Activated effector memory CD4-positive, alpha-beta T cell treated with anti-CD3 and anti-CD28 coated beads, Interleukin-2, amount 50 U/mL, for 16 hours (primary cell): ENCODE measurements around the gene PVALEF.

Source experiments
- DNase-seq: peaks from one replicate; pipeline ENCODE4 v3.0.0-alpha.2; 2020

PVALEF gene

GRCh38 chr17:81163051-81163695 is 2.1 kb upstream of the PVALEF start:
- no peak for DNase-seq

- DNase-seq: no peak
Measured at GRCh38 chr17:81163703-81164370, 1.5 kb upstream of the PVALEF start.

- DNase-seq: no peak
Measured at GRCh38 chr17:81164371-81165245, 699 bp upstream of the PVALEF start.

GRCh38 chr17:81166033-81166492 is 756 bp downstream of the PVALEF start, which contains the start of gene AATK:
TSS of gene AATK (minus strand) at chr17:81166221. CDS start at chr17:81165992, 229 bp downstream.
- no peak for DNase-seq

- no peak for DNase-seq
Measured at GRCh38 chr17:81167194-81167524, 1.9 kb downstream of the PVALEF start.

GRCh38 chr17:81167638-81168037 is 2.3 kb downstream of the PVALEF start:
- no peak for DNase-seq

GRCh38 chr17:81169870-81170309 is 4.6 kb downstream of the PVALEF start:
- no peak for DNase-seq

- no peak for DNase-seq
Measured at GRCh38 chr17:81170727-81171494, 5.6 kb downstream of the PVALEF start.

- DNase-seq: no peak
Measured at GRCh38 chr17:81171941-81172340, 6.6 kb downstream of the PVALEF start.

GRCh38 chr17:81173052-81173761 is 7.9 kb downstream of the PVALEF start:
- DNase-seq: no peak

GRCh38 chr17:81173762-81174155 is 8.5 kb downstream of the PVALEF start:
- no peak for DNase-seq

GRCh38 chr17:81176666-81177065 is 11.4 kb downstream of the PVALEF start:
- no peak for DNase-seq

- DNase-seq: no peak
Measured at GRCh38 chr17:81178136-81179091, 13.1 kb downstream of the PVALEF start.

- DNase-seq: no peak
Measured at GRCh38 chr17:81179220-81179619, 13.9 kb downstream of the PVALEF start.

- DNase-seq: no peak
Measured at GRCh38 chr17:81179861-81180260, 14.6 kb downstream of the PVALEF start.

- no peak for DNase-seq
Measured at GRCh38 chr17:81180836-81181810, 15.8 kb downstream of the PVALEF start.

- DNase-seq: no peak
Measured at GRCh38 chr17:81181811-81182185, 16.5 kb downstream of the PVALEF start.

GRCh38 chr17:81182596-81182995 is 17.3 kb downstream of the PVALEF start:
- DNase-seq: no peak

GRCh38 chr17:81183316-81183715 is 18.0 kb downstream of the PVALEF start:
- DNase-seq: no peak

GRCh38 chr17:81183807-81184206 is 18.5 kb downstream of the PVALEF start:
- no peak for DNase-seq
